HG02571 (cell line): ENCODE measurements around the gene KANSL1.

Source experiments
- ATAC-seq: cut with Tn5 transposase; IDR thresholded peaks from one replicate; pipeline ENCODE4 v1.9.1; 2021; ENCODE audit warnings: mild to moderate bottlenecking, moderate library complexity; ENCODE audit not compliant: unreplicated experiment

KANSL1 gene

GRCh38 chr17:46144246-46144645 is 49.0 kb downstream of the KANSL1 start:
- no peak for ATAC-seq

DNA sequence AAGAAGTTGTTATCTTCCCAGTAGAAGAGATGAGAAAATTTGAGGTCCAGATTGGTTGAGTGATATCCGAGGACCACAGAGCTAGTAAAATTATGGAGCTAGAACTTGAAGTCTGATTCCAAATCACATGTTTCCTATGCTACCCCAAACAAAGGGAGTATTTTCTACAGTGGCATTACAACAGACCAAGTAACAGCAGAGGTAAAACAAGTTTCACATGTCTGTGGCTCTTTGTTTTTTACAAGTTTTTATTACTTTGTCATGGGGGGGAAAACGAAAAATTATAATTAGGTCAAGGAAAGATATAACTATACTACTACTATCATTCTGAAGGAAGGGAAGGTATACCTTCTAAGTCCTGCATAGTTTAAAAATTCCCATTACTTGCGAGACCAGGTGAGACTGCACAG is 49.4 kb downstream of the KANSL1 start:
- ATAC-seq, result no peak

DNA sequence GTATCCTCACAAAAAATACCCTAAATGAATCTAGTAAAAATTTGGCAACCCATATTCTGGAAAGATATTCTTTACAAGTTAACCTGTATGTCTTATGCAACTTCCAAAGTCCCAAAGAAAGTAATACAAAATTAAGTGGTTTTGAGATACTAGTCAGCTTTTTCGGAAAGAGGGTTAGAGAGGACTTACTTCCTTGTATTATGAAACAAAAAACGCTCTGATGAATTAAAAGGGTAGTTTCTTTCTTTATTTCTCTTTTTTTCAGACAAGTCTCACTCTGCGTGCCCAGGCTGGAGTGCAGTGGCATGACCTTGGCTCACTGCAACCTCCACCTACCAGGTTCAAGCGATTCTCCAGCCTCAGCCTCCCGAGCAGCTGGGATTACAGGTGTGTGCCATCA is 51.6 kb downstream of the KANSL1 start:
- ATAC-seq, result no peak

DNA sequence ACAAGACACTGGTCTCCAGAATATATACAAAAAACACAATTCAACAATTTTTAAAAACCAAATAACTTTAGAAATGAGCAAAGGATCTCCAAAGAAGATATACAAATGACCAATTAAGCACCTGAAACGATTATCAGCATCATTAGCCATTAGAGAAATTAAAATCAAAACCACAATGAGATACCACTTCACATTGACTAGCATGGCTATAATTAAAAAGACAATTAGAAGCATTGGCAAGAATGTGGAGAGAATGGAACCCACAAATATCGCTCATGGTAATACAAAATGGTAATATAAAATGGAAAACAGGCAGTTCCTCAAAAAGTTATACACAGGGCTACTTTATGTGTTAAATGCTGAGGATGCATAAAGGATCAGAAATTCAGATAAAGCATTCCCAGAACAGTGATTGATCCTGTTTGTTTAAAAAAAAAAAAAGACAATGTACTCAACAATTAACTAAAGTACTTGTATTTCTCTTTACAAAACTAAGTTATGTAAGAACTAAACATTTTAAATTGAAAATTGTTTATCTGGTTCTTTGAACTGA is 52.5 kb downstream of the KANSL1 start:
- no peak for ATAC-seq

GRCh38 chr17:46139432-46140210 is 53.6 kb downstream of the KANSL1 start:
- ATAC-seq, result no peak

- no peak for ATAC-seq
Observed at GRCh38 chr17:46138473-46138872, 54.8 kb downstream of the KANSL1 start.

DNA sequence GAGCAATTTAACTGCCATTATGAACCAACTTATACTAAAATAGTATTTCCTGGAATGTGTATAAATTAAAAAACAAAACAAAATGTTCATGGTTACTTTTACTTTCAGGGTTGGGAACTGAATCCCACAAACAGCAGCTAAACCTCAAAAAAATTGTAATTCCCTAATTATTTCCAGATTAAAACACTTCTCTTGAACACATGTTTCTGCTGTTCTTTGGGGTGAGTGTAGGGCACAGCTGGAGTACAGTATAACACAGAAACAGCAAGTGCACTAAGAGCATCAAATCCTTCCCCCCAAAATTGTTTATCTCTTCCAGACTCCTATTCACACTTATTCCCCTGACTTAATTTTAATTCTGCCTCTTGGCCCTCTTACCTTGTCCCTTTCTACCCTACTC is 56.4 kb downstream of the KANSL1 start:
- ATAC-seq, result no peak

GRCh38 chr17:46135879-46136563 is 57.2 kb downstream of the KANSL1 start:
- no peak for ATAC-seq

DNA sequence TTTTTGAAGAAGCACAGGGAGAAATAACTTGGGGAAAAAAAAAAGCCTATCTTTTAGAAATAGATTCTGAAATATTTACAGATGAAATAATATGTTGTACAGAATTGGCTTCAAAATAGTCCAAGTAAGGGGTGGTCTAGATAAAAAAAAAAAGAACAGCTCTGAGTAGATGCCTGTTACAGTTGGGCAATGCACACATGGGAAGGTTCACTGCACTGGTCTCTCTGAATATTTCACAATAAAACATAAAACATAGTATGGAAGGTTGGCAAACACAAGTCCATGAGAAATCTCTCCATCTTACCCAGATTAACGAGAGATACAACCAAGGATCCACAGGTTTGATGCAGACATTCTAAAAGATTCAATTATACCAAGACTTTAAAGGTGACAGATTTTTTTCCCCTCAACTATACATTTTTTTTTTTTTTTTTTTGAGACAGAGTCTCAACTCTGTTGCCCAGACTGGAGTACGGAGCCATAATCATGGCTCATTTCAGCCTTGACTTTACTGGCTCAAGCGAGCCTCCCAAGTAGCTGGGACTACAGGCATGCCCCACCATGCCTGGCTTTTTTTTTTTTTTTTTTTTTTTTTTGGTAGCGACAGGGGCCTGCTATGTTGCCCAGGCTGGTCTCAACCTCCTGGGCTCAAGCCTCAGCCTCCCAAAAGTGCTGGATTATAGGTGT is 58.0 kb downstream of the KANSL1 start:
- no peak for ATAC-seq

DNA sequence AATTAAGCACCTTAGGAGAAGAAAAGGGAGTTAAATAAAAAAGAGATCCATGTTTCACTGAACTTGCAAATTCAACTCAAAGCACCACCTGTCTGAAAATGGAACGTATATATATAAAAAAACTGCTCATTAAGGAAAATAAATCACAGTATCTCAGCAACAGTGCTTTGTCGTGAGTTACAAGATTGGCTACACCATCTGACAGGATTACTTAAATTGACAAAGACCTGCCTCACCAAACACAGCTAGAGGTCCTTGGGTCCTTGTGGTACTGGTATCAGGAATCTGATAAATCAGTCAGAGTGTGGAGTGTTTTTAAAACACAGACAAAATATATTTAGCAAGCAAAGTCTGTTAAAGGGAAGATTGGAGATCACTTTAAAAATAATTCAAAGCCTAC is 63.9 kb downstream of the KANSL1 start:
- ATAC-seq, result no peak

- no peak for ATAC-seq
Observed at GRCh38 chr17:46128453-46128852, 64.8 kb downstream of the KANSL1 start.

DNA sequence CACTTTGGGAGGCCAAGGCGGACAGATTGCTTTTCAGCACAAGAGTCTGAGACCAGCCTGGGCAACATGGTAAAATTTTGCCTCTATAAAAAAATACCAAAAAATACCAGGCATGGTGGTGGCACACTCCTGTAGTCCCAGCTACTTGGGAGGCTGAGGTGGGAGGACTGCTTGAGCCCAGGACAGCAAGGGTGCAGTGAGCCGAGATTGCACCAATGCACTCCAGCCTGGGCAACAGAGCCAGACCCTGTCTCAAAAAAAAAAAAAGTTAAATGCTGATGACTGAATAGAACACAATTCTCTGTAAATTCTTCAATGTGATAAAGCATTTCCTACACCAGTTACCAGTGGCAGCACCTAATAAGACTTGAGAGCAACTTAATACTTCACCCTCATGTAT is 65.7 kb downstream of the KANSL1 start:
- no peak for ATAC-seq

GRCh38 chr17:46126840-46127239 is 66.4 kb downstream of the KANSL1 start:
- no peak for ATAC-seq

DNA sequence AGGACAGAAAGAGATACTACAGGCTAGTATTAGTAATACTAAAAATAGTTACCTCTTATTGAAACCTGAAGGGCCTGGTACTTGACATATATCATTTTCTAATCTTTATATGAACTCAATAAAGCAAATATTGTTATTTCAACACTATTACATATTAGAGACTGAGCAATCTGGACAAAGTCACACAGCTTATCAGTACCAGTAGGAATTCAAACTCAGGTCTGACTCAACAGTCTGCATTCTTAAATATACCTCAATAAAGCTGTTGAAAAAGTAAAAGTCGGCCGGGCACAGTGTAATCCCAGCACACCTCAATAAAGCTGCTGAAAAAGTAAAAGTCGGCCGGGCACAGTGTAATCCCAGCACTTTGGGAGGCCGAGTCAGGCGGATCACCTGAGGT is 67.4 kb downstream of the KANSL1 start:
- no peak for ATAC-seq

- no peak for ATAC-seq
Observed at GRCh38 chr17:46124695-46125592, 68.3 kb downstream of the KANSL1 start.

GRCh38 chr17:46123607-46124006 is 69.6 kb downstream of the KANSL1 start:
- no peak for ATAC-seq

GRCh38 chr17:46122486-46122871 is 70.8 kb downstream of the KANSL1 start:
- ATAC-seq, result no peak

GRCh38 chr17:46121841-46122485 is 71.3 kb downstream of the KANSL1 start:
- no peak for ATAC-seq

DNA sequence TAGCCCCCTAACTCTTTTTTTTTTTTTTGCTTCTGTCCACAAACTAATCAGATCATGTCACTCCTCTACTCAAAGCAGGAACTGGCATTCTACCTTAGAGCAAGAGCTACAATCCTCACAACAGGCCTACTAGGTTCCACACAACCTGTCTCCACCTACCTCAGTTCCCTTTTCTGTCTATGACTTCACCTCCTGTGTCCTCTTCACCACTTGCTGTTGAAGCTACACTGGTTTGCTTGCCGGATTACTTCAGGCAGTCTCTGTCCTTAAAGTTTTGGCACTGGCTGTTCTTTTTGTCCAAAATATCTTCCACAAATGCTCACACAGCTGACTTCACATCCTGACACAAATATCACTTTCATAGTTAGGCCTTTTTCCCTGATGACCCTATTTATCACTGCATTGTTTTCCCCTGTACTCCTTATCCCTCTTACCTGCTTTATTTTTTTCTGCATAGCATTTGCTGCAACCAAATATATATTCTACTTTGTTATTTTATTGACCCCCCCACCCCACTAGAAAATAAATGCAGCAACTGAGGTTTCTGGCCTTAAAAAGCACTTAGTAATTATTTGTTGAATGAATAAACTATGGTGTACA is 72.0 kb downstream of the KANSL1 start:
- ATAC-seq, result no peak

- ATAC-seq, result no peak
Observed at GRCh38 chr17:46120537-46120936, 72.7 kb downstream of the KANSL1 start.
